Measurements from ENCODE around the gene SULT4A1.

DNA sequence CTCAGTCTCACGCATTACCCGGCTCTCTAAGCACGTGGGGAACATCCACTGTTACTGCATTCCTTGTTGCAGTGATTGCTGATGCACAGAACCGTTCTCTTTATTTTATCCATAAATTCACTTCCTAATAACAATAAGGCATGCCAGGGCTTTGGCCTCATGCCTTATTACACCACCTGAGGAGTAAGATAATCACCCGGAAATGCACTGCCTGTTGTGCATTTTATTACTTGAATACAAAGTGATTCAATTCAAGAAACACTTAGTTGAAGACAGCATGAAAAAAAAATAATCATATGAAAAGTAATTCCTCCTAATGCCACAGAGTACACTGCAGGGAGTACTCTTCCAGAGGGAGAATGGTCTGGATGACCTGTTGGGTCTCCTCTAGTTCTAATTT lies 69.4 kb downstream of the SULT4A1 start:
- TF ChIP-seq EP300 (IDR thresholded peaks at IDR 0.05; ENCODE audit: borderline replicate concordance in 1 of 2, control insufficient read depth in 1 of 2, low read depth in 2 of 2, low read length in 2 of 2) (no peak), FOXK2 (IDR thresholded peaks at IDR 0.05) (no peak), SP1 (IDR thresholded peaks at IDR 0.05; ENCODE audit: low read depth, low read length) (no peak)
- TF ChIP-seq, protein P1, sequence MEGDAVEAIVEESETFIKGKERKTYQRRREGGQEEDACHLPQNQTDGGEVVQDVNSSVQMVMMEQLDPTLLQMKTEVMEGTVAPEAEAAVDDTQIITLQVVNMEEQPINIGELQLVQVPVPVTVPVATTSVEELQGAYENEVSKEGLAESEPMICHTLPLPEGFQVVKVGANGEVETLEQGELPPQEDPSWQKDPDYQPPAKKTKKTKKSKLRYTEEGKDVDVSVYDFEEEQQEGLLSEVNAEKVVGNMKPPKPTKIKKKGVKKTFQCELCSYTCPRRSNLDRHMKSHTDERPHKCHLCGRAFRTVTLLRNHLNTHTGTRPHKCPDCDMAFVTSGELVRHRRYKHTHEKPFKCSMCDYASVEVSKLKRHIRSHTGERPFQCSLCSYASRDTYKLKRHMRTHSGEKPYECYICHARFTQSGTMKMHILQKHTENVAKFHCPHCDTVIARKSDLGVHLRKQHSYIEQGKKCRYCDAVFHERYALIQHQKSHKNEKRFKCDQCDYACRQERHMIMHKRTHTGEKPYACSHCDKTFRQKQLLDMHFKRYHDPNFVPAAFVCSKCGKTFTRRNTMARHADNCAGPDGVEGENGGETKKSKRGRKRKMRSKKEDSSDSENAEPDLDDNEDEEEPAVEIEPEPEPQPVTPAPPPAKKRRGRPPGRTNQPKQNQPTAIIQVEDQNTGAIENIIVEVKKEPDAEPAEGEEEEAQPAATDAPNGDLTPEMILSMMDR (IDR thresholded peaks at IDR 0.05 in 2 of 3, conservative IDR thresholded peaks at IDR 0.05 in 1 of 3; ENCODE audit: control insufficient read depth in 2 of 3, extremely low read depth in 1 of 3, insufficient read depth in 1 of 3, low read depth in 3 of 3, low read length in 3 of 3): no peak

All from GM12878 (cell line).